IMR-90 (cell line): ENCODE measurements around the gene AOPEP. TPM values are rescaled to one million over a fixed set of nuclear protein-coding genes. Genes with fewer than 3 reads are reported as not detected.

Experiments
- ATAC-seq: fragments of 200-7000 bp; cut with Tn5 transposase; 2 replicates; pipeline ENCODE4 v1.9.1; 2020; ENCODE audit warnings: low read depth, mild to moderate bottlenecking, moderate library complexity
- BruUV-seq: library from RNA; stranded (reverse); fragments of 400-500 nt; replicated peaks from 2 replicates; lab custom pipeline; 2021; lab: Mats Ljungman, UMichigan
- CTCF ChIA-PET: fragments of 300-600 bp; formaldehyde crosslinking; extraction: SDS; loops from one replicate; lab custom pipeline; 2021; ENCODE audit warnings: antibody characterized with exemption; lab: Yijun Ruan, JAX
- POLR2A ChIA-PET: fragments of 300-600 bp; sonication (Branson Sonifier 250); formaldehyde crosslinking; loops from one replicate; lab custom pipeline; 2022; ENCODE audit warnings: antibody characterized with exemption; ENCODE audit not compliant: unreplicated experiment; lab: Charles Lee
- DNase-seq: peaks from one replicate; pipeline ENCODE4 v3.0.0; 2013
- H2AFZ ChIP-seq: replicated peaks from 2 replicates; pipeline ENCODE3; 2013; ENCODE audit warnings: low read length, mild to moderate bottlenecking; ENCODE audit not compliant: poor library complexity
- H2AK5ac ChIP-seq: 2 replicates; pipeline ENCODE4 v1.6.1; 2013; ENCODE audit warnings: low read depth, low read length, inconsistent platforms
- H2AK9ac ChIP-seq: replicated peaks from 2 replicates; pipeline ENCODE3; 2013; ENCODE audit warnings: mild to moderate bottlenecking, low read depth, low read length, moderate library complexity; ENCODE audit not compliant: poor library complexity
- H2BK120ac ChIP-seq: 2 replicates; pipeline ENCODE4 v1.6.1; 2013; ENCODE audit warnings: low read depth, low read length, inconsistent platforms
- H2BK15ac ChIP-seq: 3 replicates; pipeline ENCODE4 v1.6.1; 2013; ENCODE audit warnings: low read depth, low read length, inconsistent platforms
- H2BK20ac ChIP-seq: 2 replicates; pipeline ENCODE4 v1.6.1; 2013; ENCODE audit warnings: low read depth, mild to moderate bottlenecking, inconsistent platforms, low read length, moderate library complexity
- H2BK5ac ChIP-seq: 2 replicates; pipeline ENCODE4 v1.6.1; 2013; ENCODE audit warnings: mild to moderate bottlenecking, low read depth, low read length, inconsistent platforms; ENCODE audit not compliant: poor library complexity, severe bottlenecking
- H3K14ac ChIP-seq: replicated peaks from 2 replicates; pipeline ENCODE4 v1.6.1; 2013; ENCODE audit warnings: low read depth, low read length, inconsistent platforms
- H3K18ac ChIP-seq: 2 replicates; pipeline ENCODE4 v1.6.1; 2013; ENCODE audit warnings: low read depth, low read length, control low read depth
- H3K23ac ChIP-seq: 2 replicates; pipeline ENCODE4 v1.6.1; 2013; ENCODE audit warnings: low read depth, low read length, inconsistent platforms
- H3K27ac ChIP-seq: 2 replicates; pipeline ENCODE4 v1.5.1; 2013; ENCODE audit warnings: mild to moderate bottlenecking, control low read depth, low read length; ENCODE audit not compliant: insufficient read depth
- H3K27me3 ChIP-seq: 2 replicates; pipeline ENCODE4 v1.6.1; 2013; ENCODE audit warnings: low read length; ENCODE audit not compliant: control insufficient read depth, insufficient read depth
- H3K36me3 ChIP-seq: 2 replicates; pipeline ENCODE4 v1.6.1; 2013; ENCODE audit warnings: low read length, mixed read lengths; ENCODE audit not compliant: control insufficient read depth, insufficient read depth
- H3K4ac ChIP-seq: 2 replicates; pipeline ENCODE4 v1.6.1; 2013; ENCODE audit warnings: low read depth, low read length, inconsistent platforms
- H3K4me1 ChIP-seq: 2 replicates; pipeline ENCODE4 v1.6.1; 2013; ENCODE audit warnings: low read length, mixed read lengths; ENCODE audit not compliant: control insufficient read depth, insufficient read depth
- H3K4me2 ChIP-seq: 2 replicates; pipeline ENCODE4 v1.6.1; 2013; ENCODE audit warnings: low read depth, mild to moderate bottlenecking, control low read depth, low read length, moderate library complexity
- H3K4me3 ChIP-seq: 2 replicates; pipeline ENCODE4 v1.5.1; 2013; ENCODE audit warnings: low read depth, mild to moderate bottlenecking, control low read depth, low read length, moderate library complexity; ENCODE audit not compliant: insufficient read depth
- H3K56ac ChIP-seq: 2 replicates; pipeline ENCODE4 v1.6.1; 2013; ENCODE audit warnings: low read length, inconsistent platforms; ENCODE audit not compliant: insufficient read depth; ENCODE audit errors: extremely low read depth
- H3K79me1 ChIP-seq, 2 experiments: 2 replicates each; pipeline ENCODE4 v1.6.1; 2013; ENCODE audit warnings: low read length in 2 of 2, inconsistent platforms in 1 of 2, low read depth in 1 of 2
- H3K9ac ChIP-seq: 2 replicates; pipeline ENCODE4 v1.6.1; 2013; ENCODE audit warnings: low read depth, low read length, control low read depth
- H3K9me1 ChIP-seq: 2 replicates; pipeline ENCODE4 v1.6.1; 2013; ENCODE audit warnings: low read length, inconsistent platforms; ENCODE audit not compliant: insufficient read depth
- H3K9me3 ChIP-seq: 2 replicates; pipeline ENCODE4 v1.6.1; 2013; ENCODE audit warnings: low read length; ENCODE audit not compliant: control insufficient read depth, insufficient read depth
- H4K20me1 ChIP-seq: 2 replicates; pipeline ENCODE4 v1.6.1; 2013; ENCODE audit warnings: low read length, inconsistent platforms; ENCODE audit not compliant: insufficient read depth
- H4K5ac ChIP-seq: 2 replicates; pipeline ENCODE4 v1.6.1; 2013; ENCODE audit warnings: mild to moderate bottlenecking, low read depth, low read length, control low read depth
- H4K8ac ChIP-seq, 2 experiments: 2 replicates each; pipeline ENCODE4 v1.6.1; 2013; ENCODE audit warnings: low read depth in 2 of 2, low read length in 2 of 2, control low read depth in 1 of 2, inconsistent platforms in 1 of 2
- H4K91ac ChIP-seq: 2 replicates; pipeline ENCODE4 v1.6.1; 2013; ENCODE audit warnings: low read depth, low read length, inconsistent platforms; ENCODE audit not compliant: insufficient read depth
- MAZ ChIP-seq: IDR thresholded peaks from 2 replicates; pipeline ENCODE4 v1.6.1; 2012; ENCODE audit warnings: low read depth, mild to moderate bottlenecking, low read length, improper control_type of control experiment, moderate library complexity, borderline replicate concordance
- MXI1 ChIP-seq: IDR thresholded peaks from 2 replicates; pipeline ENCODE4 v1.6.1; 2012; ENCODE audit warnings: low read depth, mild to moderate bottlenecking, low read length, moderate library complexity, borderline replicate concordance
- WGBS, 2 experiments: methylation state at CpG; one replicate each; pipeline versions ENCODE4 v1.1.5 to v1.1.7; 2013; ENCODE audit warnings: missing lambda C conversion rate in 2 of 2; ENCODE audit not compliant: insufficient read length in 1 of 2; ENCODE audit errors: extremely low coverage in 2 of 2; 5-methylcytosine and 5-hydroxymethylcytosine counted together
- dilution Hi-C: fragments of 300-500 bp; cut with HindIII; formaldehyde crosslinking; loops from one replicate; pipeline ENCODE4 v1.14.3; 2018; ENCODE audit warnings: low sequenced_read_pairs; ENCODE audit not compliant: unreplicated experiment
- in situ Hi-C: fragments of 300-500 bp; cut with MboI; formaldehyde crosslinking; loops from 3 replicates; pipeline ENCODE4 v1.14.3; 2019; ENCODE audit warnings: low sequenced_read_pairs, inconsistent platforms, mixed read lengths
- intact Hi-C: fragments of 100-400 bp; cut with micrococcal nuclease; formaldehyde crosslinking; loops from 2 replicates; pipeline ENCODE4 v1.10.0; 2022
- polyA plus RNA-seq, 3 experiments: library from polyadenylated mRNA; depleted of rRNA; stranded (reverse); fragments of >200 nt; gene quantifications; 2 replicates each; pipeline ENCODE4 v1.2.3, GENCODE V29; 2012; ENCODE audit warnings: low replicate concordance in 1 of 3
- total RNA-seq: library from RNA; depleted of rRNA; stranded (reverse); fragments of >200 nt; gene quantifications from 2 replicates; pipeline ENCODE4 v1.2.3, GENCODE V29; 2012
- TF ChIP-seq, protein P1 (sequence below): fragments of 150-350 bp; IDR thresholded peaks from 2 replicates; pipeline ENCODE4 v1.6.1; 2017; ENCODE audit warnings: mild to moderate bottlenecking, antibody characterized with exemption, low read length, low read depth
- TF ChIP-seq, protein P2 (sequence below): fragments of 150-350 bp; IDR thresholded peaks from 2 replicates; pipeline ENCODE4 v1.6.1; 2016; ENCODE audit warnings: low read depth, mild to moderate bottlenecking, low read length, moderate library complexity, borderline replicate concordance

Gene AOPEP
- total and polyA plus RNA-seq, 2 of the 4 experiments (the other 2 are of a cell fraction), result 34.9 to 38.7 TPM

DNA sequence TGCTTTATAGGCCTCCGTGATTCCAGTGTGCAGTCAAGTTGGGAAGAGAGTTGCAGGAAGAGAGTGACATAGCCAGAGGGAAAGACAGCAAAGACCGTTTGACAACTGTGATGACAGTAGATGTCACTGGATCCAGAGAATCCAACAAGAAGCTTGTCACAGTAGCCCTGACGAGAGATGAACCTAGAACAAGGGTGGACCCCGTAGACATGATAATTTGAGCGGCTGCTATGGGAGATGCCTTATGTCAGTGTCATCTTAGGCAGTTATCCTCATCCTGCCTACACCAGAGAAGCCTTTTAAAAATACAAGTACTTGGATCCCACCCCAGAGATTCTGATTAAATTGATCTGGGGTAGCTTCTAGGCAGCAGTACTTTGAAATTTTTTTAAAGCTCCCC, 125.4 kb downstream of the AOPEP start:
- H2AK5ac ChIP-seq, result no peak overlapping the region
- dilution Hi-C loops, result no loop called here
- CTCF ChIA-PET, result interaction anchor here (0.8 to 1.1 kb wide), 2 partner anchors 13 to 19 kb away, joined by 3 read pairs; no protein-coding TSS in a partner anchor
- H2AK9ac ChIP-seq, result no peak overlapping the region
- H2BK5ac ChIP-seq, result no peak overlapping the region
- no peak overlapping the region for H2BK15ac ChIP-seq
- peaks cover 1% of the 10 kb centered on the region; the same call in 1 of the 2 replicates for H3K36me3 ChIP-seq
- no peak overlapping the region for H3K23ac ChIP-seq
- in situ Hi-C loops, result no loop called here
- H3K4me3 ChIP-seq, result no peak overlapping the region
- no peaks in the 10 kb centered on the region for H3K27me3 ChIP-seq
- no peak overlapping the region for H4K91ac ChIP-seq
- 78% methylated on average over 1 of the region's 5 CpGs; no CpG with 5 or more reads in 1 of the 2 experiments for WGBS, 2 experiments
- H3K79me1 ChIP-seq, result 0 out of 4 replicates have a peak, but pooled peaks cover 2 to 8% of the 10 kb centered on the region in 2 experiments
- TF ChIP-seq, protein P1, sequence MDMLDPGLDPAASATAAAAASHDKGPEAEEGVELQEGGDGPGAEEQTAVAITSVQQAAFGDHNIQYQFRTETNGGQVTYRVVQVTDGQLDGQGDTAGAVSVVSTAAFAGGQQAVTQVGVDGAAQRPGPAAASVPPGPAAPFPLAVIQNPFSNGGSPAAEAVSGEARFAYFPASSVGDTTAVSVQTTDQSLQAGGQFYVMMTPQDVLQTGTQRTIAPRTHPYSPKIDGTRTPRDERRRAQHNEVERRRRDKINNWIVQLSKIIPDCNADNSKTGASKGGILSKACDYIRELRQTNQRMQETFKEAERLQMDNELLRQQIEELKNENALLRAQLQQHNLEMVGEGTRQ, result no peak
- no peak for TF ChIP-seq MAZ
- TF ChIP-seq, protein P2, sequence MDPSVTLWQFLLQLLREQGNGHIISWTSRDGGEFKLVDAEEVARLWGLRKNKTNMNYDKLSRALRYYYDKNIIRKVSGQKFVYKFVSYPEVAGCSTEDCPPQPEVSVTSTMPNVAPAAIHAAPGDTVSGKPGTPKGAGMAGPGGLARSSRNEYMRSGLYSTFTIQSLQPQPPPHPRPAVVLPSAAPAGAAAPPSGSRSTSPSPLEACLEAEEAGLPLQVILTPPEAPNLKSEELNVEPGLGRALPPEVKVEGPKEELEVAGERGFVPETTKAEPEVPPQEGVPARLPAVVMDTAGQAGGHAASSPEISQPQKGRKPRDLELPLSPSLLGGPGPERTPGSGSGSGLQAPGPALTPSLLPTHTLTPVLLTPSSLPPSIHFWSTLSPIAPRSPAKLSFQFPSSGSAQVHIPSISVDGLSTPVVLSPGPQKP, result no peak
- no peak for TF ChIP-seq MXI1
- H2AFZ ChIP-seq, result no peak overlapping the region
- POLR2A ChIA-PET, result no interaction called here
- peaks cover 10% of the 10 kb centered on the region for H3K9me1 ChIP-seq
- no peak for DNase-seq
- H3K18ac ChIP-seq, result no peak overlapping the region
- BruUV-seq, result no TSS peak
- no peaks in the 10 kb centered on the region for H3K9me3 ChIP-seq
- H3K9ac ChIP-seq, result no peak overlapping the region
- no peaks in the 10 kb centered on the region for H4K20me1 ChIP-seq
- H2BK120ac ChIP-seq, result no peak overlapping the region
- H3K56ac ChIP-seq, result no peak overlapping the region
- H3K4ac ChIP-seq, result no peak overlapping the region
- H3K14ac ChIP-seq, result no peak overlapping the region
- no peak overlapping the region for H3K4me2 ChIP-seq
- peaks cover 16% of the 10 kb centered on the region for H3K4me1 ChIP-seq
- no peak overlapping the region for H4K5ac ChIP-seq
- H3K27ac ChIP-seq, result no peak overlapping the region
- no peak overlapping the region for H2BK20ac ChIP-seq
- ATAC-seq, result no peak
- H4K8ac ChIP-seq, result no peak overlapping the region
- intact Hi-C loops, result no loop called here
